ENCODE data around the gene SPTBN1.

DNA sequence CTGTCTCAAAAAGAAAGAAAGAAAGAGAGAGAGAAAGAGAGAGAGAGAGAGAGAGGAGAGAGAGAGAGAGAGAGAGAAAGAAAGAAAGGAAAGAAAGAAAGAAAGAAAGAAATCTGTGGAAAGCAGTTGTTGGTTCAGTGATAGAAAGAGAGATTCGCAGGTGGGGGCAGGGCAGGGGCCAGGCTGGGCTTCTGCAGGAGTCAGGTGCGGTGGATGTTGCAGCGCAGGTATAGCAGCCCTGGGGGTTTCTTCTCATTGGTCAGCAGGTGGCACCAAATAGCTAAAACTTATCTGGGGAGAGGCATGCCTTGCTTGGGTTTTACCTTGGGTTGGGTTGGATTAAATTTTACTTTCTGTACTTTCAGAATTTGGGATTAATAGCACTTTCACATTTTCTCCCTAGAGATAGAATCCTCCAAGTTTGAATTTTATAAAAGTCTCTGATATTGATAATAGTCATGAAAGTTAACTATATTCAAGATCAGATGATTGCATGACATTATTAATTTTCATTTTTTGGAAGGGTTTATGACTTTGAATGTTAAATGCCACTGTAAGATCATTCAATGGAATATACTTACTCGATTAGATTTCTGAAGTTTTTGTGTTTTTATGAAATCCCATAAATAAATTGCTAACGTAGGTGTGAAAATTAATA, 66.6 kb downstream of the SPTBN1 start:
- TF ChIP-seq POLR2A (IDR thresholded peaks at IDR 0.05) (no peak), POLR2AphosphoS5 (IDR thresholded peaks at IDR 0.05) (peak in 1 of 3 donors; percentile 27)
- TF ChIP-seq, protein P1, sequence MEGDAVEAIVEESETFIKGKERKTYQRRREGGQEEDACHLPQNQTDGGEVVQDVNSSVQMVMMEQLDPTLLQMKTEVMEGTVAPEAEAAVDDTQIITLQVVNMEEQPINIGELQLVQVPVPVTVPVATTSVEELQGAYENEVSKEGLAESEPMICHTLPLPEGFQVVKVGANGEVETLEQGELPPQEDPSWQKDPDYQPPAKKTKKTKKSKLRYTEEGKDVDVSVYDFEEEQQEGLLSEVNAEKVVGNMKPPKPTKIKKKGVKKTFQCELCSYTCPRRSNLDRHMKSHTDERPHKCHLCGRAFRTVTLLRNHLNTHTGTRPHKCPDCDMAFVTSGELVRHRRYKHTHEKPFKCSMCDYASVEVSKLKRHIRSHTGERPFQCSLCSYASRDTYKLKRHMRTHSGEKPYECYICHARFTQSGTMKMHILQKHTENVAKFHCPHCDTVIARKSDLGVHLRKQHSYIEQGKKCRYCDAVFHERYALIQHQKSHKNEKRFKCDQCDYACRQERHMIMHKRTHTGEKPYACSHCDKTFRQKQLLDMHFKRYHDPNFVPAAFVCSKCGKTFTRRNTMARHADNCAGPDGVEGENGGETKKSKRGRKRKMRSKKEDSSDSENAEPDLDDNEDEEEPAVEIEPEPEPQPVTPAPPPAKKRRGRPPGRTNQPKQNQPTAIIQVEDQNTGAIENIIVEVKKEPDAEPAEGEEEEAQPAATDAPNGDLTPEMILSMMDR (IDR thresholded peaks at IDR 0.05): peak in 5 of 7 experiments; percentile 41 to 72 (median 53)

Measured in stomach (tissue), 4 donors.